ENCODE measurements around the gene SAP30L.

The SAP30L gene

DNA sequence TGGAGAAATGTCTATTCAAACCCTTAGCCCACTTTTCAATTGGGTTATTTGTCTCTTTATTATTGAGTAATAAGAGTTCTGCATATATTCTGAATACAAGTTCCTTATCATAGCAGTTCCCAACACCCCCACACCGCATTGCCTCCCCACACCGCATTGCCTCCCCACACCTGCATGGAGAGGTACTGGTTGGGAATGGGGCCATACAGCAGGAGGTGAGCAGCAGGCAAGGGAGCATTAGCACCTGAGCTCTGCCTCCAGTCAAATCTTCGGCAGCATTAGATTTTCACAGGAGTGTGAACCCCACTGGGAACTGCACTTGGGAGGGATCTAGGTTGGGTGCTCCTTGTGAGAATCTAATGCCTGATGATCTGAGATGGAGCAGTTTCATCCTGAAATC, 10.6 kb upstream of the SAP30L start:
- no peak for ATAC-seq (replicated peaks)
- no peak overlapping the region for H3K4me3 Mint-ChIP-seq
- H3K27ac Mint-ChIP-seq: no peak overlapping the region
- H3K36me3 Mint-ChIP-seq: peaks cover 36 to 49% of the 10 kb centered on the region in 2 donors
- no peaks in the 10 kb centered on the region for H3K27me3 Mint-ChIP-seq
- no peaks in the 10 kb centered on the region for H3K9me3 Mint-ChIP-seq
- peaks cover 3 to 12% of the 10 kb centered on the region in 2 donors for H3K4me1 Mint-ChIP-seq
- no peak for DNase-seq

DNA sequence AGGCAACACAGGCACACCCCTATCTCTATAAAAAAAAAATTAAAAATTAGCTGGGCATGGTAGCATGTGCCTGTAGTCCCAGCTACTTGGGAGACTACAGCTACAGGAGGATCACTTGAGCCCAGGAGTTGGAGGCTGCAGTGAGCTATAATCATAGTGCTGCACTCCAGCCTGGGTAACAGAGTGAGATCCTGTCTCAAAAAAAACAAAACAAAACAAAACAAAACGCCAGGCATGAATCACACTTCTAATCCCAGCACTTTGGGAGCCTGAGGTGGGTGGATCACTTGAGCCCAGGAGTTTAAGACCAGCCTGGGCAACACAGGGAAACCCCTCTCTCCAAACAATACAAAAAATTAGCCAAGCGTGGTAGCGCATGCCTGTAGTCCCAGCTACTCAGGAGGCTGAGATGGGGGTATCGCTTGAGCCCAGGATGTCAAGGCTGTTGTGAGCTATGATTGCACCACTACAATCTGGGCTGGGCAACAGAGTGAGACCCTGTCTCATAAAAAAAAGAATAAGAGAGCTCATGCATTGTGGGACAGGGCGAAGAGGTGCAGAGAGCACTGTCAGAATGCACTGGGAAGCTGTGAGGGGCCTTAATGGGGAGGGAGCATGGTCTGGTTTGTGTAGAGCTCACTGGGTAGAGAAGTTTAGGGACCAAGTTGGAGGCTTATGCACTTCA, 8.4 kb upstream of the SAP30L start:
- H3K9me3 Mint-ChIP-seq: no peaks in the 10 kb centered on the region
- H3K27ac Mint-ChIP-seq: no peak overlapping the region
- no peak overlapping the region for H3K4me3 Mint-ChIP-seq
- DNase-seq (no peak), ATAC-seq (replicated peaks) (no peak)
- peaks cover 5 to 17% of the 10 kb centered on the region in 2 donors for H3K4me1 Mint-ChIP-seq
- no peaks in the 10 kb centered on the region for H3K27me3 Mint-ChIP-seq
- peaks cover 47 to 63% of the 10 kb centered on the region in 2 donors for H3K36me3 Mint-ChIP-seq

DNA sequence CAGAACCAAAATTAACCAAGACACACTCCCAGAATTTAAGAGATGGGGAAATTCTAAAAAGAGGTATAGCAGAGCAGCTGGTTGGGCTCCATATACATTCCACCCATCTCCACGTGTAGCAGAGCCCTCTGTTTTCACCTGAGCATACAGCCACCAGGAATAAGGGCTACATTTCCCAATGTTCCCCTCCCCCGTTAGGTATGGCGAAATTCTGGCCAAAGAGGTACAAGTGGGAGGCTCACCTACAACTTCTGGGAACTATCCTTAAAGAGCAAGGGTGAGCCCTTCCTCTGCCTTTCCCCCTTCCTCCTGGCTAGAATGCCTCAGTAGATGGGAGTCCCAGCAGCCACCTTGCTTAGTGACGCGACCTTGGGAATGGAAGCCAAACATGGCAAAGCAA, 5.3 kb upstream of the SAP30L start:
- Mint-ChIP-seq H3K4me1 (peaks cover 10 to 17% of the 10 kb centered on the region in 2 donors), H3K36me3 (peaks cover 43 to 59% of the 10 kb centered on the region in 2 donors), H3K27ac (no peak overlapping the region), H3K4me3 (no peak overlapping the region), H3K27me3 (no peaks in the 10 kb centered on the region), H3K9me3 (no peaks in the 10 kb centered on the region)
- DNase-seq (no peak), ATAC-seq (replicated peaks) (no peak)

DNA sequence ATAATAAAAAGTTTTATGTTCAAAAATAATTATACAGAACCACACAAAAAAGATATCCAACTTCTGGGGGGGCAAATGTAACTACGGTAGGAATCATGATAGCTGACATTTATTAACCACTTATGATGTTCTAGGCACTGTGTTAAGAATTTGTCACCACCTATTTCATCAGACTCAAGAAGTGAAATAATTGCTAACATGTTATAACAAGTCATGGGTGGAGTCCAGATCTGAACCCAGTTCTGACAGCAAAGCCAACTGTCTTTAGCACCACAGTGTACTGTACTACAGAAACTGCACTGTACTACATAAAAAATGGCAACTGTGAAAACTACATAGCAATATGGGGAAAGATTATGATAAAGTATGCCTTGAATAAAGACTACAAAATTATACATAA, 3.0 kb upstream of the SAP30L start:
- no peak for ATAC-seq (replicated peaks)
- H3K4me1 Mint-ChIP-seq: peaks cover 14 to 24% of the 10 kb centered on the region in 2 donors
- no peaks in the 10 kb centered on the region for H3K9me3 Mint-ChIP-seq
- no peak overlapping the region for H3K27ac Mint-ChIP-seq
- peaks cover 37 to 45% of the 10 kb centered on the region in 2 donors for H3K36me3 Mint-ChIP-seq
- H3K27me3 Mint-ChIP-seq: no peaks in the 10 kb centered on the region
- no peak overlapping the region for H3K4me3 Mint-ChIP-seq
- no peak for DNase-seq

DNA sequence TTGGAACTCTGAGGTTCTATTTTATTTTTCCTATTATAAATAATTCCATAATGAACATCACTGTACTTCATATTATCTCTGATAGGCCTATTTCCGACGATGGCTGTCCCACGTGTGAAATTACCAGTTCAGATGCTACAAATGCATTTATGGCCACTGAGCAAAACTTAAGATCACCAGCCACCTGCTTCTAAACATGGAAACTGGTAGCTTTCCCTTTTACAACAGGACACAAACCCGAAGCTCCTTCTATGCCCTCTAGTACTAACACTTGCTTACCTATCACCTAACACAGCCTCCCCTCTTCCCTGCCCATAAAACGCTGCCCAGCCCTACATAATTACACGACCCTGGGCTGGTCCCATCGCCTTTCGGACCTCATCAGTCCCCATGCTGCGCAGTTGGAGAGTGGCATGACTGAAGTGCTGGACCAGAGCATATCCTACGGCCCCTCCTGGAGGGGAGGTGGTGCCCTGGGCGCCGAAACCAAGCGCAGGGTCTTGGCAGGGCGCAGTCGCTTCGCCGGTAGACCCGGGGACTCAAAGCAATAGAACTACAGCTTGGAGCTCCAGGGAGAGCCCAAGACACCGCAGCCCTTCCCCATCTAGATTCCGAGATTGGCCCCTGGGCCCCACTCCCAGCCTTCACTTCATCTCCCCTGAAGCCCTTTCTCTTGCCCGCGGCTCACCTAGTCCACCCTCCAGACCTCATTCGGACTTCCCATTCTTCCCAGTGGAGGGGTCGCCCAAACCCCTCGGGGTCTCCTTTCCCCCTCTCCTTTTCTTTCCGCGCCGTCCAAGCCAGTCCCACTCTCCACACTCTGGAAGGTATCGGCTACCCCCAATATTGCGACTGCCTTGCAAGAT, 1.0 kb upstream of the SAP30L start:
- peak; percentile 1 to 5 for ATAC-seq (replicated peaks)
- Mint-ChIP-seq H3K27me3 (no peaks in the 10 kb centered on the region), H3K27ac (peak overlapping the region; percentile 98), H3K36me3 (peaks cover 24 to 29% of the 10 kb centered on the region in 2 donors), H3K4me3 (peak overlapping the region; percentile 93 to 100), H3K9me3 (no peaks in the 10 kb centered on the region), H3K4me1 (peaks cover 14 to 33% of the 10 kb centered on the region in 2 donors)
- peak; percentile 8 for DNase-seq

DNA sequence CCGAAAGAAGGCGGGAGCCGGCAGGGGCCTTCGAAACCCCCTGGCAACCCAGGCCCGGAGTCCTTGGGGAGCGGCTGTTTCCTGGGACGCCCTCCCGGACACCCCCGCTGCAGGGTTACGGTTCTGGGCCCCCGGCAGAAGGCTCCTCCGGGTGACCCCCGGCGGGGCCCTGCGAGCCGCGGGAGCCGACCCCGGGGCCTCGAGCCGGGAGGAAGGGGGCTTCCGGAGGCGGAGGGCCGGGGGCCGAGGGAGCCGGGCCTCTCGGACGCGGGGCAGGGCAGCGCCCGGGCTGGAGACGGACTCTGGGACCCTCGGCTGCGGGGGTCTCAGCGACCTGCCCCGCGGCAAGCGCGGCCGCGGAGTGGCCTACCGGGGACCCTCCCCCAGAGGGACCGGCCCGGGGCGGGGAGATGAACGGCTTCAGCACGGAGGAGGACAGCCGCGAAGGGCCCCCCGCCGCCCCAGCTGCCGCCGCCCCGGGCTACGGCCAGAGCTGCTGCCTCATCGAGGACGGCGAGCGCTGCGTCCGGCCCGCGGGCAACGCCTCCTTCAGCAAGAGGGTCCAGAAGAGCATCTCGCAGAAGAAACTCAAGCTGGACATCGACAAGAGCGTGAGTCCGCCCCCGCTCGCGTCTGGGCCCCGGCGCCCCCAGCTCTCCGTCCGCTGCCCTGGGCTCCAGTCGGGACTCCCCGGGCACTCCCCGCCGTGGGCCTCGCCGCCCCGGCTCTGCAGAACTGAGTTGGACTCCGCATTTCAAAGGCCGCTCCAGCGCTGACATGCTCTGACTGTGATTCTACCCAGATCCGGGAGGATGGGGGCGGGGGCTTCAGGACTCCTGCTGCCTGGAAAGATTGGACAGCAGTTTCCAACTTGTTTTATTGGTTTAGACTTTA, 645 bp downstream of the SAP30L start:
- peak overlapping the region; percentile 42 for H3K27ac Mint-ChIP-seq
- no peaks in the 10 kb centered on the region for H3K27me3 Mint-ChIP-seq
- peaks cover 18 to 41% of the 10 kb centered on the region in 2 donors for H3K4me1 Mint-ChIP-seq
- H3K4me3 Mint-ChIP-seq: peak overlapping the region; percentile 84 to 85
- H3K36me3 Mint-ChIP-seq: peaks cover 25 to 27% of the 10 kb centered on the region in 2 donors
- no peaks in the 10 kb centered on the region for H3K9me3 Mint-ChIP-seq
- peak; percentile 14 for DNase-seq
- ATAC-seq (replicated peaks): no peak

DNA sequence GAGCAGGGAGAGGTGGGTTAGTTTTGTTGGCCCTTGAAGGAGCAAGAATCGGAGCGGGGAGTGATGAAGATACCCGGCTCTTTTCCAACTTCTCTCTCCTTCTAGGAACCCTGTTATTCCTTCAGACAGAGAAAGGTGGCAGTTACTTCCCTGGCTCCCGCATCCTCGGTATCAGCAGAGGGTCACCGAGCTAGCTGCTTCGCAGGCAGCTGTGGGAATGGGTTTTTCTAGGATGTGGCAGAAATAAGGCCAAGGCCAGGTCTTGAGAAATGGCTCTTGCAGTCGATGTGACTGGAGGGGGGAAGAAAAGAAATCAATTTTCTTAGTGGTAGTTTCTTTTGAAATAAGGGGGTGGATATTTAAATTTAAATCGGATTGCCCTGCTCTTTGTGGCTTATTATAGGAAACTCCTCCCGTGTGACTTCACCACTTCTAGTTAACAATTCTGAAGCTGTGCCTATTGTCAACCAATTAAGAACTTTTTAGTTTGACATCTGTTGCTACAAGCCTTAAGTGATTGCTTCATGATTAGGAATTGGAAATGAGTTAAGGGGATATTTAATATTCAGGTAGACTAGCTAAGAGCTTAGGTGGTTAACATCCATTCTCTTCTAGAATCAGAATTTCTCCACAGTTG, 1.4 kb downstream of the SAP30L start:
- Mint-ChIP-seq H3K27ac (peak overlapping the region; percentile 42), H3K4me3 (peak overlapping the region; percentile 84 to 85), H3K36me3 (peaks cover 22 to 23% of the 10 kb centered on the region in 2 donors), H3K9me3 (no peaks in the 10 kb centered on the region), H3K4me1 (peaks cover 17 to 38% of the 10 kb centered on the region in 2 donors), H3K27me3 (no peaks in the 10 kb centered on the region)
- ATAC-seq (replicated peaks) (no peak), DNase-seq (no peak)

DNA sequence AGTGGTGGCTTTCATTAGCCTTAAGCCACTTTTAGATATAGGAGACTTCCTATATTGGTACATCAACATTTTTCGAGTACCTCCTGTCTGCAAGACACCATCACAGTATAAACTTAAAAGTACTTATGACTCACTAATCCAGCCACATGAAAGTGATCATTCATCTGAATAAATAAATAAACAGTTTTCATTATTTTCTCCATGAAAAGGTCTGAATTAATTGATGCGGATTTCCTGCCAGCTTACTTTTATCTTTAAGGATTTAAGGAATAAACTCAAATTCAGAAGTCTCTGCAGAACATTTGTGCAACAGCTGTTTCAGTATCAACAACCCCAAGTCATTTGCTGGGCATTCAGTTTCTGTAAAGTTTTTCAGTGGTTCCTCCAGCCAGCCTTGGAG, 4.0 kb downstream of the SAP30L start:
- no peaks in the 10 kb centered on the region for H3K9me3 Mint-ChIP-seq
- no peak overlapping the region for H3K27ac Mint-ChIP-seq
- peaks cover 24 to 32% of the 10 kb centered on the region in 2 donors for H3K36me3 Mint-ChIP-seq
- peaks cover 12 to 32% of the 10 kb centered on the region in 2 donors for H3K4me1 Mint-ChIP-seq
- no peak for ATAC-seq (replicated peaks)
- H3K4me3 Mint-ChIP-seq: no peak overlapping the region
- DNase-seq: no peak
- no peaks in the 10 kb centered on the region for H3K27me3 Mint-ChIP-seq

DNA sequence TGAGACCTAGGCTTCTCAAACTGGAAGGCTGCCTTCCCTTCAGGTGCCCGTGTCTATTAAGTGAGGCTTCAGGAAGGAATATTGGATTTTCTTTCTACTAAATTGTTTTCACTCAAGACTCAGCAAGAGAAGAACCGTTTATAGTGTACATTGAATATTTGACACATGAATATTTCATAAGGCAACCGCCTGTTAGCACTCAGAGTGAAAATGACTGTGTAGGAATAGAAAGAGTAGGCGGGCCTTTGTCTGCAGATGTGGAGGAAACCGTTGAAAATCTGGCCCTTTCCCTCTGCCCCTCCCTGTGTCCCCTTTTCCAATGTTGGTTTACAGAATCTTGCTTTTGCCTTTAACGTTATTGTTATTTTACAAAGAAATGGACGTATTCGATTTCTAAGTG, 6.2 kb downstream of the SAP30L start:
- Mint-ChIP-seq H3K9me3 (no peaks in the 10 kb centered on the region), H3K27ac (no peak overlapping the region), H3K36me3 (peaks cover 31 to 37% of the 10 kb centered on the region in 2 donors), H3K27me3 (no peaks in the 10 kb centered on the region), H3K4me3 (no peak overlapping the region), H3K4me1 (peaks cover 7 to 28% of the 10 kb centered on the region in 2 donors)
- ATAC-seq (replicated peaks) (no peak), DNase-seq (no peak)

DNA sequence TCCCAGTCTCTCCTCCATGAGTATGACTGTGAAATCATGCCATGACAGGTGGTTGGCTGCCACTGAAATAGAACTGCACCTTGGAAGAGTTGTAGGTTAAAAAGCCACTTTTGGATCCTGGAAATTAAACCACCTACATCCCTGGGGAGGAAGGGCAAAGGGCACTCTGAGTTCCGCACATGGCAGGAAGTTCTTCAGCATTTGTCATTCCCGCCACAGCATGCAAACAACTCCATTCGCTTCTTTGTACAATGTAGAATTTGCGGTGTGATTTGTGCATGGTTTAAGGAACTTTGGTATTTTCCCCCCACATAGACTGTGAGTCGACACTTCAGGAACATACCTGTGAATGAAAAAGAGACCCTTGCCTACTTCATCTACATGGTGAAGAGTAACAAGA, 9.8 kb downstream of the SAP30L start:
- no peak overlapping the region for H3K4me3 Mint-ChIP-seq
- no peak for ATAC-seq (replicated peaks)
- H3K27me3 Mint-ChIP-seq: no peaks in the 10 kb centered on the region
- no peak overlapping the region for H3K27ac Mint-ChIP-seq
- peaks cover 2 to 5% of the 10 kb centered on the region in 2 donors for H3K4me1 Mint-ChIP-seq
- peaks cover 37 to 44% of the 10 kb centered on the region in 2 donors for H3K36me3 Mint-ChIP-seq
- no peak for DNase-seq
- no peaks in the 10 kb centered on the region for H3K9me3 Mint-ChIP-seq

DNA sequence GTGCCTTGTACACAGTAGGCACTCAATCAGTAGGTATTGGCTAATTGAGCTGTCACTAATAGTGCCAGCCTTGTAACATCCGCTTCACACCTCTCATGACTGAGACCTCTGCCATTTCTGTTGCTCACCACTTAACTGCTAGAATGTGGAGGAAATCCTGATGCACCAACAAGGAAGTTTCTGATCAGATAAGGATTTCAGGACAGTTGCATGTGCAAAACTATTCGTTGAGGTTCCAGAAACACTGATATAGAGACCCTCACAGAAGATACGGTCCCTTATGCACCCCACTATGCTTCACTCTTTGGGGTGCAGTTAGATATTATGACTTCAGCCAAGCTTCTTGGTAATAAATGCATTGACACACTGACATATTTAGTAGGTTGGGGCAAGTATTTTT, 10.7 kb downstream of the SAP30L start:
- no peaks in the 10 kb centered on the region for H3K9me3 Mint-ChIP-seq
- no peak overlapping the region for H3K4me3 Mint-ChIP-seq
- DNase-seq: no peak
- no peak overlapping the region for H3K27ac Mint-ChIP-seq
- H3K36me3 Mint-ChIP-seq: peaks cover 33 to 45% of the 10 kb centered on the region in 2 donors
- no peaks in the 10 kb centered on the region for H3K27me3 Mint-ChIP-seq
- H3K4me1 Mint-ChIP-seq: peaks cover 5 to 12% of the 10 kb centered on the region in 2 donors
- ATAC-seq (replicated peaks): no peak

DNA sequence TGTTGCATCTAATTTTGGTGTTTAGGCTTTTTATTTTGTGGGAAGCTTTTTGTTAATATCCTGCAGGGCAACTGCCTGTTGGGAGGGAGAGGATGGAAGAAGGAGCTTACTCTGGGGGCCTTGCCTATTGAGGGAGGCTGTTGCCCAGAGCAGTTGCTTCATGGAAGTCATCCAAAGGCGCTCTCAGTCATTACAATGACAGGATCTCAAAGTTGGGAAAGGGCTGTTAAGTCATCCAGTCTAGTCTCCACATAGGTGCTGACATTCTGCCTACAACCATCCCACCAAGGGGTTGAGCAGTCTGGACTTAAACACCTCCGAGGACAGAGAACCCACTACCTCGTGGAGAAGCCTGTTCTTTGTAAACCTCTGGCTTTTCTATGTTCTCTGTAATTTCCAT, 13.2 kb downstream of the SAP30L start:
- Mint-ChIP-seq H3K27ac (no peak overlapping the region), H3K36me3 (peaks cover 28 to 31% of the 10 kb centered on the region in 2 donors), H3K27me3 (no peaks in the 10 kb centered on the region), H3K4me1 (peaks cover 5 to 12% of the 10 kb centered on the region in 2 donors), H3K4me3 (no peak overlapping the region), H3K9me3 (no peaks in the 10 kb centered on the region)
- ATAC-seq (replicated peaks): no peak
- no peak for DNase-seq

DNA sequence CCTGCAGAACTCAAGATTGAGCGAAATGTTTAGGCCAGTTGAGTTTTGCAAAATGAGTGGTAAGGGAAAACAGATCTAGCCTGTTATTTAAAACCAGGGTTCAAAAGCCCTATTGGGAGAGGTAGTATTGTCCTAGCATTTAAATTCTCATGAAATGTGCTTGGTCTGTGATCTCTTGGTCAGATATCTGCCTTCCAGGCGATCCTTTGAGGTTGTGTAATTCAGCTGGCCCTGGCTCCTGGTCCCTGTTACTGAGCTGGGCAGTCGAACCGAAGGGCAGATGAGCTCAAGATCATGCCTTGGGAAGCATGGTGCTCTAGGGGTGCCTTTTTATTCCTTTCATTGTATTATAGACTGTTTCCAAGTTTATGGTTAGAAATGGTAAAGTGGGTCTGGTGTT, 14.4 kb downstream of the SAP30L start:
- no peaks in the 10 kb centered on the region for H3K27me3 Mint-ChIP-seq
- peaks cover 5 to 12% of the 10 kb centered on the region in 2 donors for H3K4me1 Mint-ChIP-seq
- no peak for ATAC-seq (replicated peaks)
- no peaks in the 10 kb centered on the region for H3K9me3 Mint-ChIP-seq
- H3K27ac Mint-ChIP-seq: no peak overlapping the region
- H3K36me3 Mint-ChIP-seq: peaks cover 20 to 26% of the 10 kb centered on the region in 2 donors
- no peak for DNase-seq
- H3K4me3 Mint-ChIP-seq: no peak overlapping the region

DNA sequence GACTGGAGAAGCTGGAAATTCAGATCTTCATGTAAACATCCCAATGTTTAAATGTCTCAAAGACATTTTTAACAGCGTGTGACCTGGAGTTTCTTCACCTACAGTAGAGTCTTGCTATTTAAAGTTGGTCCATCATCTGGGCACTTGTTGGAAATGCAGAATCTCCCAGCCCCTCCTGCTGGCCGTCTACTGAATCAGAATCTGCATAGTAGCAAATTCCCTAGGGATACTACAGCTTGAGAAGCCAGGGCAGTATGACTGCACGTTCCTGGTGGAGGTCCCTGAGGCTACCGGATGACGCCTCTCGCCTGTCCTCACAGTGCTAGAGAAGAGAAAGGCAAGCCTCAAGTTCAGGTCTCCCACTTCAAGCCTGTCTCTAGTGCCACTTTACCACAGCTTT, 15.7 kb downstream of the SAP30L start:
- ATAC-seq (replicated peaks) (no peak), DNase-seq (no peak)
- Mint-ChIP-seq H3K27ac (no peak overlapping the region), H3K4me3 (no peak overlapping the region), H3K36me3 (peaks cover 13 to 17% of the 10 kb centered on the region in 2 donors), H3K9me3 (no peaks in the 10 kb centered on the region), H3K4me1 (peaks cover 5 to 12% of the 10 kb centered on the region in 2 donors), H3K27me3 (no peaks in the 10 kb centered on the region)

Data from stimulated activated naive B cell treated with anti-CD40 and anti-IgM and Interleukin-4, amounts not matched to agents 10 μg/mL and 1 μg/mL and 100 μg/mL, for 72 hours (primary cell).